Sigmoid colon (tissue), 7 donors: Measurements from ENCODE around the gene HHEX. TPM values are rescaled to one million over a fixed set of nuclear protein-coding genes. Genes with fewer than 3 reads are reported as not detected.
"Not testable (repeated sequence)": the region's sequence is repeated elsewhere in the genome, so short reads cannot be mapped to it uniquely, and the experiment has no call there.

Source experiments
- DNase-seq: peaks from one replicate; pipeline ENCODE4 v3.0.0-alpha.2; 2019
- H3K27ac ChIP-seq, 4 donors: fragments of 200-600 bp; sonication (generic); one replicate each; pipeline ENCODE4 v1.5.1; 2016 to 2019; ENCODE audit warnings: mild to moderate bottlenecking in 1 of 4
- H3K27me3 ChIP-seq, 3 donors: fragments of 200-600 bp; sonication (generic); one replicate each; pipeline ENCODE4 v1.5.1; 2019; ENCODE audit warnings: mild to moderate bottlenecking in 1 of 3
- H3K36me3 ChIP-seq, 4 donors: fragments of 200-600 bp; sonication (generic); one replicate each; pipeline ENCODE4 v1.5.1; 2016 to 2019
- H3K4me1 ChIP-seq, 4 donors: fragments of 200-600 bp; sonication (generic); one replicate each; pipeline ENCODE4 v1.5.1; 2017 to 2019
- H3K4me3 ChIP-seq, 4 donors: fragments of 200-600 bp; sonication (generic); one replicate each; pipeline ENCODE4 v1.5.1; 2017 to 2019; ENCODE audit warnings: mild to moderate bottlenecking in 2 of 4, moderate library complexity in 1 of 4
- H3K9me3 ChIP-seq, 4 donors: fragments of 200-600 bp in 3 of 4; sonication (generic) in 3 of 4; one replicate each; pipeline versions ENCODE4 v1.5.1 to v1.6.1; 2013 to 2019
- CTCF ChIP-seq, 4 experiments: fragments of 450-650 bp in 3 of 4; fragments of 200-600 bp in 1 of 4; IDR thresholded peaks; one replicate each; pipeline ENCODE4 v1.5.1; 2016 to 2019; ENCODE audit warnings: antibody characterized with exemption in 4 of 4, mild to moderate bottlenecking in 3 of 4, moderate library complexity in 2 of 4
- EP300 ChIP-seq, 4 donors: sonication (generic); formaldehyde crosslinking; IDR thresholded peaks; one replicate each; pipeline ENCODE4 v1.6.1; 2017; ENCODE audit warnings: antibody characterized with exemption in 4 of 4
- POLR2A ChIP-seq, 2 donors: fragments of 450-650 bp; IDR thresholded peaks; one replicate each; pipeline ENCODE4 v1.6.1; 2016; ENCODE audit warnings: antibody characterized with exemption in 2 of 2, mild to moderate bottlenecking in 2 of 2, moderate library complexity in 2 of 2
- POLR2AphosphoS5 ChIP-seq, 4 donors: sonication (generic); formaldehyde crosslinking; IDR thresholded peaks; one replicate each; pipeline ENCODE4 v1.6.1; 2017; ENCODE audit warnings: antibody characterized with exemption in 4 of 4
- WGBS, 2 donors: extraction: QIAGEN DNeasy Blood & Tissue Kit; methylation state at CpG; one replicate each; pipeline ENCODE4 v1.1.7; 2013; 5-methylcytosine and 5-hydroxymethylcytosine counted together
- intact Hi-C: fragments of 100-400 bp; cut with DNase I; formaldehyde crosslinking; loops from one replicate; pipeline ENCODE4 v1.15.1; 2023
- polyA plus RNA-seq, 3 donors: library from polyadenylated mRNA; stranded (reverse); fragments of 200-250 nt; gene quantifications; one replicate each; pipeline ENCODE4 v1.2.3, GENCODE V29; 2013
- total RNA-seq, 4 donors: library from RNA; depleted of rRNA; stranded (reverse); fragments of >200 nt; gene quantifications; one replicate each; pipeline ENCODE4 v1.1.0, GENCODE V29; 2016
- donor health status: healthy with polysubstance abuse.
- donor health status: Bipolar disorder and iron deficiency.
- donor health status: healthy.

The HHEX gene
- total RNA-seq, result 1 to 10 TPM; 3.5 to 8.9 (median 6.6) TPM
- polyA plus RNA-seq, result 10 to 100 TPM in 1 of 3 donors, 1 to 10 TPM in 2; 2.8 to 13.2 (median 6.6) TPM

- DNase-seq, result peak; percentile 77
- peaks cover 0 to 27% (median 2%) of the 10 kb centered on the region in 3 donors for H3K27me3 ChIP-seq
- TF ChIP-seq POLR2AphosphoS5 (IDR thresholded peaks at IDR 0.05) (peak; percentile 23 to 60 (median 50)), CTCF (IDR thresholded peaks at IDR 0.05) (no peak)
- H3K9me3 ChIP-seq, result peaks cover 0 to 6% (median 2%) of the 10 kb centered on the region in 4 donors
- H3K4me1 ChIP-seq, result peaks cover 0 to 34% (median 15%) of the 10 kb centered on the region in 4 donors
- no peaks in the 10 kb centered on the region for H3K36me3 ChIP-seq
- intact Hi-C loops, result loop anchor here (2.0 to 10.0 kb wide), 3 partner anchors 67 to 175 kb away; no protein-coding TSS in a partner anchor
- peak within 1 kb of the TSS; percentile 79 to 92 (median 86) for H3K27ac ChIP-seq
- H3K4me3 ChIP-seq, result peak within 1 kb of the TSS; percentile 73 to 81 (median 76)
- 1 to 2% methylated on average over 79 of the region's 79 CpGs for WGBS, 2 donors
Measured at GRCh38 chr10:92689663-92690210, at the start of gene HHEX. HHEX (plus strand) TSS chr10:92689955; CDS start chr10:92689987, 32 bp downstream.

- H3K27me3 ChIP-seq, result no peaks in the 10 kb centered on the region
- intact Hi-C loops, result no loop called here
- no peak overlapping the region for H3K27ac ChIP-seq
- TF ChIP-seq EP300 (IDR thresholded peaks at IDR 0.05) (no peak), CTCF (IDR thresholded peaks at IDR 0.05) (no peak), POLR2A (IDR thresholded peaks at IDR 0.05) (no peak)
- 95 to 96% methylated on average over 3 of the region's 3 CpGs for WGBS, 2 donors
- no peak overlapping the region for H3K4me3 ChIP-seq
- H3K9me3 ChIP-seq, result no peaks in the 10 kb centered on the region
- peaks cover 0 to 6% (median 0%) of the 10 kb centered on the region in 4 donors for H3K4me1 ChIP-seq
- DNase-seq, result no peak
- H3K36me3 ChIP-seq, result no peaks in the 10 kb centered on the region
Measured at GRCh38 chr10:92640107-92640506, 49.6 kb upstream of the HHEX start.

- H3K4me1 ChIP-seq, result peaks cover 0 to 6% (median 0%) of the 10 kb centered on the region in 4 donors
- H3K9me3 ChIP-seq, result no peaks in the 10 kb centered on the region
- intact Hi-C loops, result no loop called here
- H3K4me3 ChIP-seq, result no peak overlapping the region
- TF ChIP-seq EP300 (IDR thresholded peaks at IDR 0.05), result no peak
- TF ChIP-seq POLR2AphosphoS5 (IDR thresholded peaks at IDR 0.05), result no peak
- no peak for TF ChIP-seq CTCF (IDR thresholded peaks at IDR 0.05)
- no peak for TF ChIP-seq POLR2A (IDR thresholded peaks at IDR 0.05)
- DNase-seq, result no peak
- no peaks in the 10 kb centered on the region for H3K36me3 ChIP-seq
- 63 to 68% methylated on average over 1 of the region's 1 CpG for WGBS, 2 donors
- no peaks in the 10 kb centered on the region for H3K27me3 ChIP-seq
- no peak overlapping the region for H3K27ac ChIP-seq
Measured at GRCh38 chr10:92641492-92641891, 48.3 kb upstream of the HHEX start.

GRCh38 chr10:92644921-92645320, 44.8 kb upstream of the HHEX start:
- H3K27me3 ChIP-seq, result no peaks in the 10 kb centered on the region
- intact Hi-C loops, result no loop called here

GRCh38 chr10:92650864-92651263, 38.9 kb upstream of the HHEX start:
- H3K4me3 ChIP-seq, H3K4me1 ChIP-seq, H3K27me3 ChIP-seq, intact Hi-C loops, H3K9me3 ChIP-seq, DNase-seq, H3K36me3 ChIP-seq, H3K27ac ChIP-seq: not testable (repeated sequence)
- WGBS, 2 donors, result 93 to 98% methylated on average over 3 of the region's 3 CpGs

More at GRCh38 chr10:92644921-92645320, 44.8 kb upstream of the HHEX start:
- TF ChIP-seq POLR2AphosphoS5 (IDR thresholded peaks at IDR 0.05) (no peak), POLR2A (IDR thresholded peaks at IDR 0.05) (no peak), CTCF (IDR thresholded peaks at IDR 0.05) (no peak), EP300 (IDR thresholded peaks at IDR 0.05) (no peak)
- no peak for DNase-seq
- Histone ChIP-seq H3K9me3 (no peaks in the 10 kb centered on the region), H3K27ac (no peak overlapping the region), H3K36me3 (no peaks in the 10 kb centered on the region), H3K4me3 (no peak overlapping the region), H3K4me1 (peaks cover 0 to 6% (median 0%) of the 10 kb centered on the region in 4 donors)
- WGBS, 2 donors, result 98 to 99% methylated on average over 2 of the region's 2 CpGs
